ENCODE results near the gene FAT1.
"Not testable (repeated sequence)": the region's sequence is repeated elsewhere in the genome, so short reads cannot be mapped to it uniquely, and the experiment has no call there.

The FAT1 gene, protein sequence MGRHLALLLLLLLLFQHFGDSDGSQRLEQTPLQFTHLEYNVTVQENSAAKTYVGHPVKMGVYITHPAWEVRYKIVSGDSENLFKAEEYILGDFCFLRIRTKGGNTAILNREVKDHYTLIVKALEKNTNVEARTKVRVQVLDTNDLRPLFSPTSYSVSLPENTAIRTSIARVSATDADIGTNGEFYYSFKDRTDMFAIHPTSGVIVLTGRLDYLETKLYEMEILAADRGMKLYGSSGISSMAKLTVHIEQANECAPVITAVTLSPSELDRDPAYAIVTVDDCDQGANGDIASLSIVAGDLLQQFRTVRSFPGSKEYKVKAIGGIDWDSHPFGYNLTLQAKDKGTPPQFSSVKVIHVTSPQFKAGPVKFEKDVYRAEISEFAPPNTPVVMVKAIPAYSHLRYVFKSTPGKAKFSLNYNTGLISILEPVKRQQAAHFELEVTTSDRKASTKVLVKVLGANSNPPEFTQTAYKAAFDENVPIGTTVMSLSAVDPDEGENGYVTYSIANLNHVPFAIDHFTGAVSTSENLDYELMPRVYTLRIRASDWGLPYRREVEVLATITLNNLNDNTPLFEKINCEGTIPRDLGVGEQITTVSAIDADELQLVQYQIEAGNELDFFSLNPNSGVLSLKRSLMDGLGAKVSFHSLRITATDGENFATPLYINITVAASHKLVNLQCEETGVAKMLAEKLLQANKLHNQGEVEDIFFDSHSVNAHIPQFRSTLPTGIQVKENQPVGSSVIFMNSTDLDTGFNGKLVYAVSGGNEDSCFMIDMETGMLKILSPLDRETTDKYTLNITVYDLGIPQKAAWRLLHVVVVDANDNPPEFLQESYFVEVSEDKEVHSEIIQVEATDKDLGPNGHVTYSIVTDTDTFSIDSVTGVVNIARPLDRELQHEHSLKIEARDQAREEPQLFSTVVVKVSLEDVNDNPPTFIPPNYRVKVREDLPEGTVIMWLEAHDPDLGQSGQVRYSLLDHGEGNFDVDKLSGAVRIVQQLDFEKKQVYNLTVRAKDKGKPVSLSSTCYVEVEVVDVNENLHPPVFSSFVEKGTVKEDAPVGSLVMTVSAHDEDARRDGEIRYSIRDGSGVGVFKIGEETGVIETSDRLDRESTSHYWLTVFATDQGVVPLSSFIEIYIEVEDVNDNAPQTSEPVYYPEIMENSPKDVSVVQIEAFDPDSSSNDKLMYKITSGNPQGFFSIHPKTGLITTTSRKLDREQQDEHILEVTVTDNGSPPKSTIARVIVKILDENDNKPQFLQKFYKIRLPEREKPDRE (N-terminal part only)

GRCh38 chr4:186723292-186724057 lies at the start of gene FAT1:
Gene FAT1 (minus strand): TSS chr4:186723856. CDS start chr4:186709827, 14,029 bp downstream.
- no peak for DNase-seq (ENCODE audit: low spot score)

GRCh38 chr4:186772936-186773487 lies 49.4 kb upstream of the FAT1 start:
- DNase-seq (ENCODE audit: low spot score), result no peak

GRCh38 chr4:186771624-186772023 lies 48.0 kb upstream of the FAT1 start:
- DNase-seq (ENCODE audit: low spot score), result no peak

GRCh38 chr4:186770481-186771175 lies 47.0 kb upstream of the FAT1 start:
- no peak for DNase-seq (ENCODE audit: low spot score)

DNA sequence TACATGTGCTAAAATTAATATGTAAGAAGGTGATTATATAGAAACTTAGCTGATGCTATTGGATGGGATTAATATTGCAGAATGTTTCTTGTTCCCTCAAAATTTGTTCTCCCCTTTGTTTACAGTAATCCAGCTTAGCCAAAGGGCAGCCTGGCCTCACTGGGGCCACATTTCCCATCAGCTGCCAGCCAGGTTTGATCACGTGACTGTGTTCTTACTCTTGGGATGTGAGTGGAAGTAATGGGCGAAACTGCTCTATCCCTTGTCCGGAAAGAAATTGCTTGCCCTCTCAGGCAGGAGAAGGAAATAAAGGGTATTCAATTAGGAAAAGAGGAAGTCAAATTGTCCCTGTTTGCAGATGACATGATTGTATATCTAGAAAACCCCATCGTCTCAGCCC lies 44.1 kb upstream of the FAT1 start:
- no peak for DNase-seq (ENCODE audit: low spot score)

DNA sequence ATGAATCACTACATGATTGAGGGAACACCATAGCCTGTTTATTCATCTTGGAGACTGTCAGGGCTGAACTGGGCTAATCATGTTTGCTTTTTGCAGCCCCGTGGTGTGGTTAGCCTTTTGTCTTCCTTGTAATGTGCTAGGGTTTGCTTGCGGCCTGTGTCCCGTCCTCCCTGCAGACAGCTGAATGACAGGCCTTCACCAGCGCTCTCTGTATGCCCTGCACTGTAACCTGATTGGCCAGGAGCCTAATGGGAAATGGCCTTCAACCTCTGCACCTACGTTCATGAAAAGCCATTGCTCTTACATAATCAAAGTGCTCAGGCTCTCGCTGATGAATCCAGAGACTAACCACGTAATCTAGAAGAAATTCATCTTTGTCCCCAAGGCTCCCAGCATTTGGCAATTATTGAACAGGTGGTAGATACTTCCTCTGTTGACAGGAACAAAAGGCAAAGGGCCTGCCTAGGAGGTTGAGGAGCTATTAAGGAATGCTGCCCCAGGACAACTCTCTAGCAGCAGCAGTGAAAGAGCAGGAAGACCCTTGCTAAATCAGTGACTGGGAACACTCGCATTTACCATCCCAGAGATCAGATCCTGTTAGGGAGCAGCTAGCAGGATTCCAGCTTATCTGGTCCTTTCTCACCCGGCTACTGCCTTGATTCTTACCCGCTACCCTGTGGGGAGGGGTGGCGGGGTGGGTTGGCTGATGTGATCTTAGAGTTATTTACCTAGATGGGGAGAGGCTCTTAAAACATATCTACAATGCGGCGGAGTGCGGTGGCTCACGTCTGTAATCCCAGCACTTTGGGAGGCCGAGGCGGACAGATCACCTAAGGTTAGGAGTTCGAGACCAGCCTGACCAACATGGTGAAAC lies 42.3 kb upstream of the FAT1 start:
- DNase-seq (ENCODE audit: low spot score), result no peak

- no peak for DNase-seq (ENCODE audit: low spot score)
These were observed 41.5 kb upstream of the FAT1 start for GRCh38 chr4:186765138-186765537.

DNA sequence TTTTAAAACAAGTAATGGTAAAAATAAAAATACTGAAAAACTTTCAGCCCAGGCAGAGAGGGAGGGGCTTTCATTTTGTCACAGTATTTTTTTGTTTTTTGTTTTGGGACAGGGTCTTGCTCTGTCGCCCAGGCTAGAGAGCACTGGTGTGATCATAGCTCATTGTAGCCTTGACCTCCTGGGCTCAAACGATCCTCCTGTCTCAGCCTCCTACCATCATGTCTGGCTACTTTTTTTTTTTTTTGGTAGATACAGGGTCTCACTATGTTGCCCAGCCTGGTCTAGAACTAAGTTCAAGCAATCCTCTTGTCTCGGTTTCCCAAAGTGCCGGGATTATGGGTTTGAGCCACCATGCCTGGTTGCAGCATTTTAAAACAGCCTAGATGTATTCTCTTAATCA lies 40.8 kb upstream of the FAT1 start:
- DNase-seq (ENCODE audit: low spot score), result no peak

DNA sequence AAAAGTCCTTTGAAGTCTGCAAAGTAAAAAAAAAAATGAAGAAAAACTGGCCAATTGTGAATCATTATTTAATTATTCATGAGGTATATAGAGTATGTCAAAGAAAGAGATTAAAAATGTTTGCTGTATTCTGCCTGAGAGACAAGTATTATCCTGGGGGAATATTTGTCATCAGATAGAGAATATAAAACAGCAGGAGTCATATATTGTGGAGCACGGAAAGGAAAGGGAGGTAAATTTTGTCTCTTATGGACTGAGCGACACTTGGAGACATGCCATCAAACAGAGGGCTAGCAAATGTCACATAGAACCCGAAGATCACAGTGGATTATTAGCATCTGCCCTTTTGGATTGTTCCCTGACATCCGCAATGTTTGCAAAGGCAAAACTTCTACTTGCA lies 39.2 kb upstream of the FAT1 start:
- DNase-seq (ENCODE audit: low spot score), result no peak

- no peak for DNase-seq (ENCODE audit: low spot score)
These were observed 38.7 kb upstream of the FAT1 start for GRCh38 chr4:186762361-186762760.

DNA sequence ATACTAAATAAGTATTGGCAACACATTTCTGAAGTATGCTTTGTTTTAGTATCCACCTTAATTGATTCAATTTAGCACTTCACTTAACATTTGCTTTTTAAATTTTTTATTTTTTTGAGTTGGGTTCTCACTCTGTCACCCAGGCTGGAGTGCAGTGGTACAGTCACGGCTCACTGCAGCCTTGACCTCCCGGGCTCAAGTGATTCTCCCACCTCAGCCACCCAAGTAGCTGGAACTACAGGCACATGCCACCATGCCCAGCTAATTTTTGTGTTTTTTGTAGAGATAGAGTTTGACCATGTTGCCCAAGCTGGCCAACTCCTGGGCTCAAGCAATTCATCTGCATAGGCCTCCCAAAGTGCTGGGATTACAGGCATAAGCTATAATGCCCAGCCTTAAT lies 38.3 kb upstream of the FAT1 start:
- not testable (repeated sequence) for DNase-seq (ENCODE audit: low spot score)

DNA sequence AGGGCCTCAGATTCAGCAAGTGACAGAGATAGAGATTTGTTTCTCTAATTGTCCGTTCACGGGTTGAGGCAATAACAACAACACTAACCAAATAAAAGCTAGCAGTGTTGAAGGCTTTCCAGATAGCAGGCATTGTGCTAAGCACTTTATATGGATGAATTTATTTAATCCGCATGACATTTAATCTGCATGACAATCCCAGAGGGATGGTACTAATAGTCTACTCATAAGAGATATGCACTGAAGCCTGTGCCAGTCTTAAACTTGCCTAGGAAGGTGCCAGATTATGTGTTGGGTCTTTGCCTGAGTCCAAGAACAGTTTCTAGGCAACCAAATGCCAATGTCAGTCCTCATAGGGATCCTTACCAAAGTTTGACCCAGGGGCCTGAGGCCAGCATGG lies 37.7 kb upstream of the FAT1 start:
- no peak for DNase-seq (ENCODE audit: low spot score)

GRCh38 chr4:186760576-186760975 lies 36.9 kb upstream of the FAT1 start:
- no peak for DNase-seq (ENCODE audit: low spot score)

DNA sequence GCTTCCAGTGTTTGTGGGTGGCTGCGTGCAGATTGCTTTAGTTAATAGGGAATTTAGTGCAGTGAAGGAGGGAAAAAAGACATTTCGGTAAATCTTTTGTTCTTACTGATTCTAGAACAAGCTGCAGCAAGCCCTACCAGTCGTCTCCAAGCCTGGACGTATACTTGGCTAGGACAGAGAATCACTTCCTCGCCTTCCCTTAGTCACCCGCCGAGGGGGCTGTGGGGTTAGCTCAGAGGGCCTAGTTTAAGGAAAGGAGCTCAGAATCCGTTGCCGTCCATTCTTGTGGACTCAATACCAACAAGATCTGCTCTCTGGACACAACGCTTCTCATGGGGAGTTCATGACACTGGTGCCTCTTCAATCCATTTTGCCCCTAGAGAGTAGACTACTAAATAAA lies 36.3 kb upstream of the FAT1 start:
- no peak for DNase-seq (ENCODE audit: low spot score)

GRCh38 chr4:186758929-186759682 lies 35.5 kb upstream of the FAT1 start:
- no peak for DNase-seq (ENCODE audit: low spot score)

GRCh38 chr4:186757696-186758355 lies 34.2 kb upstream of the FAT1 start:
- no peak for DNase-seq (ENCODE audit: low spot score)

- not testable (repeated sequence) for DNase-seq (ENCODE audit: low spot score)
These were observed 32.9 kb upstream of the FAT1 start for GRCh38 chr4:186756550-186756949.

All from CD4-positive, alpha-beta T cell treated with Interleukin-2 at 100 ng/mL for 4 hours (primary cell).